ENCODE data around the gene FAM43B.
"Not testable (repeated sequence)": the region's sequence is repeated elsewhere in the genome, so short reads cannot be mapped to it uniquely, and the experiment has no call there.

Gene FAM43B

DNA sequence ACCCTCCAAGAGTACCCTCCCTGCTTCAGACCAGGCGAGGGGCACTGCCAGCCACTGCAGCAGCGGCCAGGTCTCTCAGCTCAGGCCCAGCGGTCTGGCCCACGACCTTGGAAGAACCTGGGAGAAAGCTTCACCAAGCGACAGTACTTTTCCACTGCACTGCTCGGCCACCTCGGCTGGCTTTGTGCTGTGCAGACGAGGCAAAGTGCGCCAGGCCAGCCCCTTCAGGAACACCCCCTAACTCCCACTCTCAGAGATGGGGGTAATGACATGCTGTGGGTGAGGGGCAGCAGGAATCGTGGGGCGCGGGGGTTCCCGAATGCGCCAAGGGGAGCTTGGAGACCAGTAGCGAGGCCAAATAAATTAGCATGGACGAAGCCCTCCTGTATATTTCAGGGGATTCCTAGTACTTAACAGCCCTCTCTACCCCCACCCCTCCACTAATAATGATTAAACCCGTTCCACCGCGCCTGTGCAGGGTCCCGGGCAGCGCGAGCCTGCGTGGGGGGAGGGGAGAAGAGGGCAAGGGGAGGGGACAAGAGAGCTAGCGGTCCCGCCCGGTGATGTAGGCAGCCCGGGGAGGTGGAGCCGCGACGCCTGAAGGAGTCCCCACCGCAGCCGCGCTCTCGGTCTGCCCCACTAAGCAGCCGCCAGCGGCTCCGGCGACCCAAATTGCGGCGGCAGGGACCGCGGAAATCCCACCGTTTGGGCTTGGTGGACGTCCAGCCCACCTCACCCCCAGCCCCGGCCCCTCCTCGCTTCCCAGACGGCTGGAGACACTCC lies at the start of gene FAM43B:
FAM43B (plus strand) TSS at position 629 of the 783 bp plus-strand sequence. CDS start 401 bp downstream, outside the sequence.
- DNase-seq (ENCODE audit: low read depth in 2 of 2), result no peak

DNA sequence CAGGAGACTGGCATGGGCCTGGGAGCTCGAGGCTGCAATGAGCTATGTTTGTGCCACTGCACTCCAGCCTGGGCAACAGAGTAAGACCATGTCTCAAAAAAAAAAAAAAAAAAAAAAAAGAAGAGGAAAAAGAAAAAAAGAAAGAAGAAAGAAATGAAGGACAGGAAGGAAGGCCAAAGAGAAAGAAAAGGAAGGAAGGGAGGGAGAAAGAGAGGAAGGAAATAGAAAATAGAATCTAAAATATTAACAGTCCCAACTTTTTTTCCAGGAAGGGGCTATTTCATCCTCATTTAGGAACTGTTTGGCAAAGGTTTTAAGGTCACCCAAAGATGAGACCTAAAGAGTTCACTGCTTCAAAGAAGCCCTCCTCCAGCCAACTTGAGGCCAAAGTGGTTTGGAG lies 46.9 kb upstream of the FAM43B start:
- DNase-seq (ENCODE audit: low read depth in 2 of 2), result no peak

DNA sequence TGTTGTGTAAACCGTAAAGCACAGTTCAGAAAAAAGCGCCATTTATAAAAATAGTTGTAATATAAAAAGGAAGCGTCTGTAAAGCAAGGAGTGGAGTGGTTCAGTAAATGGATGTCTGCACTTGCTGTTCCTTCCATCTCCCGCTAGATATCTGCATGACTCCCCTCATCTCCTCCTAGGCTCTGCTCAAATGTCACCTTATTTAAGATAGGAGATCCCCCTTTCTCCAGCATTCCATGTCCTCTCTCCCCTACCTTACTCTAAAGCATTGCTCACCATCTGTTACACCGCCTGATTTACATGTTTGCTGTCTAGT lies 45.2 kb upstream of the FAM43B start:
- DNase-seq (ENCODE audit: low read depth in 2 of 2), result no peak

- DNase-seq (ENCODE audit: low read depth in 2 of 2), result peak; percentile 88 to 89
These were observed 44.6 kb upstream of the FAM43B start, which contains the start of gene MUL1 for GRCh38 chr1:20507564-20508410. MUL1 (minus strand) TSS chr1:20508151; CDS start chr1:20508024, 127 bp downstream.

- no peak for DNase-seq (ENCODE audit: low read depth in 2 of 2)
These were observed 44.0 kb upstream of the FAM43B start for GRCh38 chr1:20508411-20508771.

GRCh38 chr1:20511518-20512428 lies 40.6 kb upstream of the FAM43B start:
- DNase-seq (ENCODE audit: low read depth in 2 of 2), result no peak

DNA sequence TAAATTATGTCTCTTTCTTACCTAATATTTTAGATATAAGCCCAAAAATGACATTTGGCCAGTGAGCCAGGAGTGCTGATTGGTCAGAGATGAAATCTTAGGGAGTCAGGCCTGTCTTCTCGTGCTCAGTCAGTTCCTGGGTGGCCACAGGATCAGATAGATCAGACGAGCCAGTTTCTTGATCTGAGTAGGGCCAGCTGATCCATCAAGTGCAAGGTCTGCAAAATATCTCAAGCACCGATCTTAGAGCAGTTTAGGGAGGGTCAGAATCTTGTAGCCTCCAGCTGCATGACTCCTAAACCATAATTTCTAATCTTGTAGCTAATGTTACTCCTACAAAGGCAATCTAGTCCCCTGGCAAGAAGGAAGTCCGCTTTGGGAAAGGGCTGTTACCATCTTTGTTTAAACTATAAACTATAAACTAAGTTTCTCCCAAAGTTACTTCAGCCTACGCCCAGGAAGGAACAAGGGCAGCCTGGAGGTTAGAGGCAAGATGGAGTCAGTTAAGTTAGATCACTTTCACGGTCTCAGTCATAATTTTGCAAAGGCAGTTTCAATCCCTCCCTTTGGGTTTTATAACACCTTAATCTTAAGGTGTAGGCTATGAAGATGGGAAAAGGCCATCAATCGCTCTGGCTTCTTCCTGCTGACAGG lies 32.6 kb upstream of the FAM43B start:
- DNase-seq (ENCODE audit: low read depth in 2 of 2), result not testable (repeated sequence)

GRCh38 chr1:20521960-20522861 lies 30.2 kb upstream of the FAM43B start:
- DNase-seq (ENCODE audit: low read depth in 2 of 2), result peak; percentile 14 to 36

DNA sequence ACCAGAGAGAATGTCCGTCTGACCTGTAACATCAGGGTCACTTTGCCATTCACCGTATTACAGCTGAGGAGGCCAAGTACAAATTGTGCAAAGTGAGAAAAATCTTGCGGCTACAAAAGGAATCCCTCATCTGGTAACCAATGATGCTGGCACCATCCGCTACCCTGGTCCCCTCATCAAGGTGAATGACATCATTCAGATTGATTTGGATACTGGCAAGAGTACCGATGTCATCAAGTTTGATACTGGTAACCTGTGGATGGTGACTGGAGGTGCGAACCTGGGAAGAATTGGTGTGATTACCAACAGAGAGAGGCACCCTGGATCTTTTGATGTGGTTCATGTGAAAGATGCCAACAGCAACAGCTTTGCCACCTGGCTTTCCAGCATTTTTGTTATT lies 26.1 kb upstream of the FAM43B start:
- DNase-seq (ENCODE audit: low read depth in 2 of 2), result no peak

DNA sequence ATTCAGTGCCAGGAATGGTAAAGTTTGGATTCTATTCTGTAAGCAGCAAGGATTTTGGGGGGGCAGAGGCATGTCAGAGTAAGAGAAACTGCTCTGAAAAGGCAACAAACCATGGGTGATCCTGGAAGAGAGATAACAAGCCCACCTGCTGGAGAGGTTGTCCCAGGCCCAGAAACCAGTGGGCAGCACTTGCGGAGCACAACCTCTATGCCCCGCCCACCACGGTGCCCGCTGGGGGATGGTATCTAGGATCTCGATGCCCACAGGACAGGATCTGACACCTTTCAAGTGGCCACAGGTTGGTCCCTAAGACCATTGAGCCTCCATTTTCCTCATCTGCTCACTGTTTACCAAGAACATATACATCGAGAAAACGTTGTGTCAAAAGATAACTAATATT lies 24.2 kb upstream of the FAM43B start:
- DNase-seq (ENCODE audit: low read depth in 2 of 2), result no peak

GRCh38 chr1:20530306-20530705 lies 22.1 kb upstream of the FAM43B start:
- DNase-seq (ENCODE audit: low read depth in 2 of 2), result no peak

DNA sequence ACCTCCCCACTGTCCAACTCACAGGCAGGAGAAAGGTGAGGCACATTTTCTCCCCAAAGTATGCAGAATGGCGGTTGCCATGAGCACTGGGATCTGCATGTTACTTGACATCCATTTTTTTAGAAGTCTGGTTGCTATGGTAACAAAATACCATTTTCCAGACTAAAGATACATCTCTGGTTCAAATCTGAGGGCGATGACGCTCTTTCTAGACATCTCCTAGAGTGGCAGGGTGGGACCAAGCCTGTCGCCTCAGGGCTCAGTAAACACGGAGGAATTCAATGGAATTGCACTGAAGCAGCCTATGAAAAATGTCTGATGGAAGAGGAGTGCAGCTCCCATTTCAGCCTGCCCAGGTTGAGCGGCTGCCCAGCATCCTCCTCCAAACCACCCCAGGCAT lies 21.5 kb upstream of the FAM43B start:
- DNase-seq (ENCODE audit: low read depth in 2 of 2), result no peak

DNA sequence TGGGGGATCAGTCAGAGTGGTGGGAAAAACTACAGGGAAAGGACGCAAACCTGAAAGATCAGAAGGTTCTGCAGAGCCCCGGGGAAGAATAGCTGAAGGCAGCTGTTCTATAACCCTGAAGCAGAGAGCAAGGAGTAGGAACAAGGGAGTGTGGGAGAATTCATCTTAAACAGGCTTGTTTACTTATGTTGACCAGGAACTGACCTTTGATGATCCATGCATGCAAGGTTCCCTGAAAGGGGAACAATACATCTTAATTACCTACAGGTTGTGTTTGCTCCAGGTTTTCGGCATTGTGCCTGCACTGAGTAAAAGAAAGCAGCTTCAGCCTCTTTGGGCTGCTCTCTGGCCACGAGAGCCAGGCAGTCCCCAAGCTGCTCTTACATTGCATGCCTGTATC lies 18.7 kb upstream of the FAM43B start:
- DNase-seq (ENCODE audit: low read depth in 2 of 2), result no peak

DNA sequence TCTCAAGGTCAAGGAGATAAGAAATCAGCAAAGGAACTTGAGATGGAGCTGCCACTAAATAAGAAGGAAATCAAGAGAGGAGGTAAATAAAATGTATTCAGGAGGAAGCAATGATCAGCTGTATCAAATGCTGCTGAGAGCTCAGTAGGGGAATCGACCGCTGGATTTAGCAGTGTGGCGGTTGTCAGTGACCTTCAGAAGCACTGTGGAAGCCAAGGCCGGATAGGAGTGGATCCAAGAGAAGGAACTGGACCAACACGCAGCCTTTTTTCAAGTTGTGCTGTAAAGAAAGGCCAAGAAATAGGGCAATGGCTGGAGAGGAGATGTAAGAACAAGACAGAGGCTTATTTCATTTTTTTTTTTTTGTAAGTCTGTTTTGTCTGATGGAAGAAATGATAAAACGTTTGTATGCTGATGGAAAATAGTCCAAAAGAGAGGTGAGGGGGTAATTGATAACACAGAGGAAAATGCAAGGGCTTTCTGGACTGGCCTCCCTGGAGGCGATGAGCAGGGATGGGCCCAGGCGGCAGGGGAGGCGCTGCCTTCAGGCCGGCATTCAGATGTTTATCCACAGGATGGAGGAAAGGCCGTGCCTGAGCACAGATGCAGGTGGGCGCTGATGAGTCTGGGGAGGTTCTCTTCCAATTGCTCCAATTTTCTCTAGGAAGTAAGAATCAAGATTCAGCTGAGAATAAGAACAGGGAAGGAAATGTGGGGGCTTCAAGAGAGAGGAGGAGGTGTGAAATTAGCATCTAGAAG lies 17.5 kb upstream of the FAM43B start:
- DNase-seq (ENCODE audit: low read depth in 2 of 2), result no peak

DNA sequence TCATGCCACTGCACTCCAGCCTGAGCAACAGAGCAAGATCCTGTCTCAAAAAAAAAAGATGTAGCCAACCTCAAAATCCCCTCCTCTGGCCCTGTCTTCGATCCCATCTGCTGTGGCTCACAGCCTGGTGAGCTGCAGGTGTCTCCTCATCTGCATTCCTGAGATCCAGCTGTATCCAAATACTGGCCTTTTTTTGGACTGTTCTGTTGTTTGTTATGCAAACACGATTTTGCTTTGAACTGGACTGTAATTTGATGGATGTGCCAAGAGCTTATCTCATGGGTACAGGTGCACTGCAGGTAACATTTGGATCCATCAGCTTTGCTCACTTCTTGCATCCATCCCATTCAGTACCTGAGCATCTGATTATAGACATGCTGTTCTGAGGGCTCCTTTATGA lies 14.1 kb upstream of the FAM43B start:
- DNase-seq (ENCODE audit: low read depth in 2 of 2), result no peak

DNA sequence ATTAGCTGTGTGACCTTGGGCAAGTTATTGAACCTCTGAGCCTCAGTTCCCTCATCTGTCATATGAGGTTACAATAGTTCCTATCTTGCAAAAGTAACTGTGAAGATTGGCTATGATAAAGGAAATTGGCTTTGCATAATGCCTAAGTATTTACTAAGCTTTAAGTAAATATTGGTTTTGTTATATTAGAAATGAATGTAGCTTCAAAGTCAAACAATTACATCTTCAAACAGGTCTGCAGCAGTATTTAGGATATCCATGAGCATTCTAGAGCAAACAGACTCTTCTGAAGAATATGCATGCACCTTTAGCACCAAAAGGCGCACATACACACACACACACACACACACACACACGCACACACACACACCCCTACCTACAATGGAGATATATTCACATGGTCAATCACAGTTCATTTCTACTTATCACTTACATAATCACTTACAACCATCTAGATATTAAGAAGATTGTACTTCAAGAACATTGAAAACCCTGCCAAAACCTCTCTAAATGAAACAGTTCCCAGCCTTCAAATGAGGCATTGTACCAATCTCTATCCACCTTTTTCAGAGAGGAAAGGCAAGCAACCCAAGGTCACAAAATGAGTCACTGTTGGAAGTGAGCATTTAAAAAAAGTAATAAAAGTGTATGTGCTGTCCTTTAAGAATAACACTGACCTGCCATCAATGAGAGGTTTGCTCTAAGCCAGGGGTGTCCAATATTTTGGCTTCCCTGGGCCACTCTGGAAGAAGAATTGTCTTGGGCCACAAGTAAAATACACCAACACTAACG lies 13.4 kb upstream of the FAM43B start:
- DNase-seq (ENCODE audit: low read depth in 2 of 2), result no peak

GRCh38 chr1:20540281-20540680 lies 12.1 kb upstream of the FAM43B start:
- no peak for DNase-seq (ENCODE audit: low read depth in 2 of 2)

- no peak for DNase-seq (ENCODE audit: low read depth in 2 of 2)
These were observed 5.7 kb upstream of the FAM43B start for GRCh38 chr1:20546637-20547036.

DNA sequence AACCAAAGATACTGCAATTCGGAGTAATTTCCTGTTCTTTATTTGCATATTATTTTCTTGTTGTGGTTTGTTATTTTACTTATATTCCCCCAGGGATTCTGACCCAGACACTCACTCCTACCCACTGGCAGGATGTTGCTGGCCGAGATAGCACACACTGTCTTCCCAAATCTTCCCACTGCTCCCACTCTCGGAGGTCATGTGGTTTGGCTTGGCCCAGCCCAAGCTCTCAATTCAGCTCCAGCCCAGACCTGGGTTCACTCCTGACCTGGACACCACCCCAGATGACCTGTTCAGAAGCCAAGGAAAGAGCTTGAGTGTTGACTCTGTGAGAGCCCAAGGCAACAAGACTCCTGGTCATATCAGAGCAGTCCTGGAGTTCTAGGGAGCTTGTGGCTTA lies 1.2 kb upstream of the FAM43B start:
- no peak for DNase-seq (ENCODE audit: low read depth in 2 of 2)

Data from stimulated activated CD8-positive, alpha-beta memory T cell treated with anti-CD3 and anti-CD28 coated beads, Interleukin-2, amount 100 ng/mL, for 1 hour (primary cell).